Measurements from ENCODE around the gene HMGA1. TPM values are rescaled to one million over a fixed set of nuclear protein-coding genes. Genes with fewer than 3 reads are reported as not detected.
A peak's percentile ranks its signal among the peaks of the same experiment; 100 is the strongest.
"Not testable (repeated sequence)": the region's sequence is repeated elsewhere in the genome, so short reads cannot be mapped to it uniquely, and the experiment has no call there.

Gene HMGA1
- total RNA-seq, 6 experiments from 2014 or later: 7.9 to 23.6 (median 14.8) TPM

DNA sequence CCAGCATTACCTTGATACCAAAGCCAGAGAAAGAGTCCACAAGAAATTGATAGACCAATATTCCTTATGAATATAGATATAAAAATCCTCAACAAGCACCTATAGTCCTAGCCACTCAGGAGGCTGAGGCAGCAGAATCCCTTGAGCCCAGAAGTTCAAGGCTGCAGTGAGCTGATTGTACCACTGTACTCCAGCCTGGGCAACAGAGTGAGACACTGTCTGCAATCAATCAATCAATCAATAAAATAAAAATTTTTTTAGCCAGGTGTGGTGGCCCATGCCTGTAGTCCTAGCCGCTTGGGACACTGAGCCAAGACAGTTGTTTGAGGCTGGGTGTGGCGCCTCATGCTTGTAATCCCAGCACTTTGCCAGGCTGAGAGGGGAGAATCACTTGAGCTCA is 31.1 kb downstream of the HMGA1 start:
- Histone ChIP-seq H3K27me3 (no peaks in the 10 kb centered on the region), H3K36me3 (no peaks in the 10 kb centered on the region), H3K27ac (no peak overlapping the region), H3K9me3 (no peaks in the 10 kb centered on the region), H3K4me3 (no peak overlapping the region), H3K4me1 (no peaks in the 10 kb centered on the region)
- TF ChIP-seq, protein P1, sequence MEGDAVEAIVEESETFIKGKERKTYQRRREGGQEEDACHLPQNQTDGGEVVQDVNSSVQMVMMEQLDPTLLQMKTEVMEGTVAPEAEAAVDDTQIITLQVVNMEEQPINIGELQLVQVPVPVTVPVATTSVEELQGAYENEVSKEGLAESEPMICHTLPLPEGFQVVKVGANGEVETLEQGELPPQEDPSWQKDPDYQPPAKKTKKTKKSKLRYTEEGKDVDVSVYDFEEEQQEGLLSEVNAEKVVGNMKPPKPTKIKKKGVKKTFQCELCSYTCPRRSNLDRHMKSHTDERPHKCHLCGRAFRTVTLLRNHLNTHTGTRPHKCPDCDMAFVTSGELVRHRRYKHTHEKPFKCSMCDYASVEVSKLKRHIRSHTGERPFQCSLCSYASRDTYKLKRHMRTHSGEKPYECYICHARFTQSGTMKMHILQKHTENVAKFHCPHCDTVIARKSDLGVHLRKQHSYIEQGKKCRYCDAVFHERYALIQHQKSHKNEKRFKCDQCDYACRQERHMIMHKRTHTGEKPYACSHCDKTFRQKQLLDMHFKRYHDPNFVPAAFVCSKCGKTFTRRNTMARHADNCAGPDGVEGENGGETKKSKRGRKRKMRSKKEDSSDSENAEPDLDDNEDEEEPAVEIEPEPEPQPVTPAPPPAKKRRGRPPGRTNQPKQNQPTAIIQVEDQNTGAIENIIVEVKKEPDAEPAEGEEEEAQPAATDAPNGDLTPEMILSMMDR (IDR thresholded peaks at IDR 0.05): no peak
- no peak for TF ChIP-seq POLR2A (IDR thresholded peaks at IDR 0.05)
- no peak for ATAC-seq
- no CpG with 5 or more reads among the region's 2 CpGs for WGBS (ENCODE audit: insufficient coverage, low coverage, low lambda C conversion rate, missing lambda C conversion rate)
- no peak for DNase-seq
- intact Hi-C loops (cut with DNase I): no loop called here

DNA sequence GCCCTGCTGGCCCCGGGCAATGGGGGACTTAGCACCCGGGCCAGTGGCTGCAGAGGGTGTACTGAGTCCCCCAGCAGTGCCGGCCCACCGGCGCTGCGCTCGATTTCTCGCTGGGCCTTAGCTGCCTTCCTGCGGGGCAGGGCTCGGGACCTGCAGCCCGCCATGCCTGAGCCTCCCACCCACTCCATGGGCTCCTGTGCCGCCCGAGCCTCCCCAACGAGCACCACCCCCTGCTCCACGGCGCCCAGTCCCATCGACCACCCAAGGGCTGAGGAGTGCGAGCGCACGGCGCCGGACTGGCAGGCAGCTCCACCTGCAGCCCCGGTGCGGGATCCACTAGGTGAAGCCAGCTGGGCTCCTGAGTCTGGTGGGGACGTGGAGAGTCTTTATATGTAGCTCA is 32.5 kb downstream of the HMGA1 start:
- H3K36me3 ChIP-seq; H3K27me3 ChIP-seq; H3K27ac ChIP-seq; DNase-seq; H3K4me3 ChIP-seq; H3K4me1 ChIP-seq; H3K9me3 ChIP-seq; ATAC-seq; intact Hi-C loops (cut with DNase I): not testable (repeated sequence)
- no CpG with 5 or more reads among the region's 25 CpGs for WGBS (ENCODE audit: insufficient coverage, low coverage, low lambda C conversion rate, missing lambda C conversion rate)

DNA sequence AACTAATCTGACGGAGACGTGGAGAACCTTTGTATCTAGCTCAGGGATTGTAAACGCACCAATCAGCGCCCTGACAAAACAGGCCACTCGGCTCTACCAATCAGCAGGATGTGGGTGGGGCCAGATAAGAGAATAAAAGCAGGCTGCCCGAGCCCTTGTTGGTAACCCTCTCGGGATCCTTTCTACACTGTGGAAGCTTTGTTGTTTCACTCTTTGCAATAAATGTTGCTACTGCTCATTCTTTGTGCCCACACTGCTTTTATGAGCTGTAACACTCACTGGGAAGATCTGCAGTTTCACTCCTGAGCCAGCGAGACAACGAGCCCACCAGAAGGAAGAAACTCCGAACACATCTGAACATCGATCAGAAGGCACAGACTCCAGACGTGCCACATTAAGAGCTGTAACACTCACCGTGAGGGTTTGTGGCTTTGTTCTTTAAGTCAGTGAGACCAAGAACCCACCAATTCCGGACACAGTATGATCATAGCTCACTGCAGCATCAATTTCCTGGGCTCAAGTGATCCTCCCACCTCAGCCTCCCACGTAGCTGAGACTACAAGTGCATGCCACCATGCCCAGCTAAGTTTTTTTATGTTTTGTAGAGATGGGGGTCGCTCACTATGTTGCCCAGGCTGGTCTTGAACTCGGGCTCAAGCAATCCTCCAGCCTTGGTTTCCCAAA is 33.1 kb downstream of the HMGA1 start:
- H3K9me3 ChIP-seq; H3K27ac ChIP-seq; intact Hi-C loops (cut with DNase I); ATAC-seq; H3K36me3 ChIP-seq; H3K4me3 ChIP-seq; H3K4me1 ChIP-seq; DNase-seq; H3K27me3 ChIP-seq: not testable (repeated sequence)
- WGBS (ENCODE audit: insufficient coverage, low coverage, low lambda C conversion rate, missing lambda C conversion rate): 61% methylated on average over 7 of the region's 17 CpGs

DNA sequence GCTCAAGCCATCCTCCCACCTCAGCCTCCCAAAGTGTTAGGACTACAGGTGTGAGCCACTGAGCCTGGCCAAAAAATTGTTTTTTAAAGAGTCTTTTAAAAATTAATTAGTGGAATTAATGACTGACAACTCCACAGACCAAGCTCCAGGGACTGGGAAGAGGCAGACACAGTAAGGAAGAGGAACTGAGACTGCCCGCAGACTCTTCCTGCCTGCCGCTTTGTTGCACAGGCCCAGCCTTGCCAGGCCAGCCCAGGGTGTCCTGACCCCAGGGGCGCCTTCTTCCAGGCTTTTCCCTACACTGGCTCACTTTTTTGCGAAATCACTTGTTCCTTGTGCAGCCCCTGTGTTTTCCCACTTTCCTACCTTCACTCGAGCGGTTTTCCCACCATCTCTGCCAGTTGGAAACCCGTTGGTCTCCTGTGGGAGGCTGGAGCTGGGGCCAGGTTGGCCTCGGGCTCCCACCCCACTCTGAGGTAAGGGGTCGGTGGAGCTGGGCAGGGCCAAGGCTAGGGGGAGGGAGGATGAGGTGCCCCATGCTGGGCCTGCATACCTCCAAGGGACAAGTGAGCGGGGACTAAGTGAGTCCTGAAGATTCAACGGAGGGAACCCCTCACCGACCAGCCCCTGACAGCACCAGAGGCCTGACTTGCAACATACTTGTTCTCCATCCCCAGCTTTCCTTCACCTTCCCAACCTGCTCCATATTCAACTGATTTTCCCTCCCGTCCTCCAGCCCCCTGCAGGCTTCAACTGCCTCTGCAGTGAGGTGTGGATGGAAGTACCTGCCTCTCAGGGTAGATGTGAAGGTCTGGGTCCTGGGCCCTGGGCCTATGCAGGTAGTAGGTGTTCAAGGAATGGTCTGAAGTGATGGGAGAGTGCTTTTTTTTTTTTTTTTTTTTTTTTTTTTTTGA is 35.6 kb downstream of the HMGA1 start:
- TF ChIP-seq, protein P1 (IDR thresholded peaks at IDR 0.05): no peak
- TF ChIP-seq POLR2A (IDR thresholded peaks at IDR 0.05): no peak
- intact Hi-C loops (cut with DNase I): no loop called here
- Histone ChIP-seq H3K27me3 (no peaks in the 10 kb centered on the region), H3K4me3 (no peak overlapping the region), H3K9me3 (no peaks in the 10 kb centered on the region), H3K27ac (no peak overlapping the region), H3K4me1 (peaks cover 0 to 10% (median 3%) of the 10 kb centered on the region in 4 donors), H3K36me3 (no peaks in the 10 kb centered on the region)
- ATAC-seq: peak; percentile 55 to 68 (median 58)
- 35% methylated on average over 2 of the region's 13 CpGs for WGBS (ENCODE audit: insufficient coverage, low coverage, low lambda C conversion rate, missing lambda C conversion rate)
- no peak for DNase-seq

DNA sequence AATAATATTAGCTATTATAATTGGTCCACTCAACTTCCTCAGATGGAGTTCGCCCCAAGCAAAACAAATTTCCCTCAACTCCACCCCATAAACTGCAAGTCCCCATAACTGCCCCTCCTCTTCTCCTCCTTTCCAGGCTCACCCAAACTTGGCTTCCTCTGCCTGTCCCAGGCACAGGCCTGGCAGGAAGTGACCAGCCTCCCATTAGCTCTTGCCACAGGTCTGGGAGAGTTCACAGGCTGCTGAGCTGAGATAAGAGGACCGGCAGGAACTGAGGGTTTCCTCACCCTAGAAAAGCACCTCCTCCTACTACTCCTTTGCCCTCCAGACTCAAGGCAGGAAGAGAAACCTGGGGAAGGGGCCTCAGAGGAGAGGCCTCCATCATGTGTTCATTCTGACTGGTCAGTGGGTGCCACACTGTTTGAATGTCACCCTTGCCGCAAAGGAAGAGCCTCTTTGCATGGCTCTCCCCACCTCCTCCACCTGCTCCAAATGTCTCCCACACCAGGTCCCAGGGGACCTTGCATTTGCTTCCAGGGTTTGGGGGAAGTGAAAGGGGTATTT is 36.7 kb downstream of the HMGA1 start:
- no peak overlapping the region for H3K4me3 ChIP-seq
- H3K4me1 ChIP-seq: peaks cover 0 to 10% (median 3%) of the 10 kb centered on the region in 4 donors
- WGBS (ENCODE audit: insufficient coverage, low coverage, low lambda C conversion rate, missing lambda C conversion rate): 35% methylated on average over 2 of the region's 3 CpGs
- ATAC-seq (peak; percentile 75 to 87 (median 83)), DNase-seq (peak in 2 of 3 donors; percentile 60 to 67)
- intact Hi-C loops (cut with DNase I): no loop called here
- no peaks in the 10 kb centered on the region for H3K9me3 ChIP-seq
- no peaks in the 10 kb centered on the region for H3K27me3 ChIP-seq
- H3K36me3 ChIP-seq: no peaks in the 10 kb centered on the region
- no peak overlapping the region for H3K27ac ChIP-seq
- TF ChIP-seq, protein P1 (IDR thresholded peaks at IDR 0.05): no peak
- no peak for TF ChIP-seq POLR2A (IDR thresholded peaks at IDR 0.05)

All from right lobe of liver (tissue), 6 donors.